ENCODE data around the gene STK32C.
"Not testable (repeated sequence)": the region's sequence is repeated elsewhere in the genome, so short reads cannot be mapped to it uniquely, and the experiment has no call there.

STK32C gene

DNA sequence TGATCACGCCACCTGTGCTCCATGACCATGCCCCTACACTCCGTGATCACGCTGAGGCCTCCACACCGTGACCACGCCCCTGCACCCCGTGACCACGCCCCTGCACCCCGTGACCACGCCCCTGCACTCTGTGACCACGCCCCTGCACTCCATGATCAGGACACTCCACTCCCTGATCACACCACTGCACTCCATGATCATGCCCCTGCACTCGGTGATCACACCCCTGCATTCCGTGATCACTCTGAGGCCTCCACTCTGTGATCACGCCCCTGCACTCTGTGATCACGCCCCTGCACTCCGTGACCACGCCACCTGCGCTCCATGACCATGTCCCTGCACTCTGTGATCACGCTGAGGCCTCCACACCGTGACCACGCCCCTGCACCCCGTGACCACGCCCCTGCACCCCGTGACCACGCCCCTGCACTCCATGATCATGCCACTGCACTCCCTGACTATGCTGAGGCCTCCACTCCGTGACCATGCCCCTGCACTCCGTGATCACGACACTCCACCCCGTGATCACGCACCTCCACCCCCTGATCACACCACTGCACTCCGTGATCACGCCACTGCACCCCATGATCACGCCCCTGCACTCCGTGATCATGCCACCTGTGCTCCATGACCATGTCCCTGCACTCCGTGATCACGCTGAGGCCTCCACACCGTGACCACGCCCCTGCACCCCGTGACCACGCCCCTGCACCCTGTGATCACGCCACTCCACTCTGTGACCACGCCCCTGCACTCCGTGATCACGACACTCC lies 27.7 kb downstream of the STK32C start:
- DNase-seq: no peak

DNA sequence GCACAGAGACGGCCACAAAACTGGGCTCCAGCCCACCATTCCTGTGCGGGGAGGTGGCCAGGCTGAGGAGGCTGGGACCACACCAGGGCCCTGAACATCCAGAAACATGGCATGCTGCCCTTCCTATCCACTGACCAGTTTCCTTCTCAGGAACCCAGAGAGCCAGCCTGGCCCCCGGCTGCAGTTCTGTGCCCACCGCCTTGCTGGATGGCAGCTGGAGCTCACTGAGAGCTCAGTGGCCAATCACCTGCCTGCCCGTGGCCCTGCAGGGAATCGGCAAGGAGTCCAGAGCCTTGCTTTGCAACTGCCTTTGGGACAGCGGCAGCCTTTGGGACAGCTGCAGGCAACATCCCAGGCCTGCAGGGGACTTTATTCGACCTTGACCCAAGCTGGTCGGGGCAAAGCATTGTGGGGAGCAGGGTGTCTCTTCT lies 30.4 kb downstream of the STK32C start:
- DNase-seq: no peak

DNA sequence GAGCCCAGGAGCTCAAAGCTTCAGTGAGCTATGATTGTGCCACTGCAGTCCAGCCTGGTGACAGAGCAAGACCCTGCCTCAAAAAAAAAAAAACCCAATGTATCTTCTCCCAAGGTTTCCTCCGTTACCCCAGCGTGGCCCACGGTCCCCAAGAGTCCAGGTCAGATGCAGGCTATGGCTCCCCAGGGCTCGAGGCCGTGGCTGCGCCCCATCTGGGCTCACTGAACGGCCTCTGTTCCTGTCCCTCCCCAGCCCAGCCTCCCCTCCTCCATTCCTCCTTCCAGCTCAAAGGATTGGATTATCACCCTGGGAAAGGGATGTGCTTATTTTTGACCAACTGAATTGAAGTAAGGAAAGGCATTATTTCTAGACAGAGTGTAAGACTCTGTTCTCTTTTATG lies 31.0 kb downstream of the STK32C start:
- no peak for DNase-seq

DNA sequence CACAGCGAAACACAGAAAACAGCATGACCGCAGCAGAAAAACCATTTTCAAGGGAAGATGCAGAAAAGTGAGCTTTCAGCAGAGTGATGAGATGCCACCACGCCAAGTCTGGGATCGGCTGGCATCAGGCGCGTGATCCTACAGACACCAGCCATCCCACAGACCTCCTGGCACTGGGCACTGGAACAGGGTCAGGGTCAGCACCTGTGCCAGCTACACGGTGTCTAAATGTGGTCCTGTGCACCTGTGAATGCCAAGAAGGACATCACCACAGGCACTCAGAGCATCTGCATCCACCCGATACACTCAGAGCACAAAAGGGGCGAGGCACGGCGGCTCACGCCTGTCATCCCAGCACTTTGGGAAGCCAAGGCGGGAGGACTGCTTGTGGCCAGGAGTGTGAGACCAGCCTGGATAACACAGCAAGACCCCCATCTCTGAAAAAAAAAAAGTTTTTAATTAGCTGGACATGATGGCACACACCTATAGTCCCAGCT lies 31.5 kb downstream of the STK32C start:
- no peak for DNase-seq

DNA sequence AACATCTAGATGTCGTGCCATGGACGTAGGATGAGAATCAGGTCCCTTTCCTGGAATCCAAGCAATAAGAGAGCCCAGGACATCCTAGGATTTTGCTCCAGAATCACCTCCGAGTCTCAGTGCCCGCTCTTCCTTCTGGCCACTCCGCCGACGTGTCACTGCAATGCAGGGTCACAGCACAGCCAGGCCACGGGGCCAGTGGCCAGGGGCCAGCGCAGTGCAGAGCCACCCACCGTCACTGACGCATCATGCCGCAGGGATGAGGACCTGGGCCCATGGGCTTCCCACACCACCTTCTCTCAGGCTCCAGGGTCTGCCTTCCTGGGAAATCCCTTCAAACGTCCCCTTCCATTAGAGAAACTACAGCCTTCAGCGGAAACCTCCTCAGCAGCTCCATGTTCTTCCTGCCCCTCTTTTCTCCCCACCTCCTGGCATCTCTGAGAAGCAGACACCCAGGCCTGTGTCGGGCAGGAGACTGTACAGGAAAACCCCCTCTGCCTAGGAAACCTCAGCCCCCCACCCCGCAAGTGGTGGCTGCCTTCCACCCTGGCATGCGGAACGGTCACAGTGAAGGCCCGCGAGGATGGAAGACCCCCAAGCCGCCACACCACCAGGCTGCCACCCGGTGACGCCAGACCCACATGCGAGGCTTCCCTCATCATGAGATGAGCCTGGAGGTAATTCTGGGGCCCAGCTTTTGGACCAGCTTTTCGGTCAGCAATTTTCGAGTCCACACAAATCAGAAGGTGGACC lies 32.1 kb downstream of the STK32C start:
- no peak for DNase-seq

DNA sequence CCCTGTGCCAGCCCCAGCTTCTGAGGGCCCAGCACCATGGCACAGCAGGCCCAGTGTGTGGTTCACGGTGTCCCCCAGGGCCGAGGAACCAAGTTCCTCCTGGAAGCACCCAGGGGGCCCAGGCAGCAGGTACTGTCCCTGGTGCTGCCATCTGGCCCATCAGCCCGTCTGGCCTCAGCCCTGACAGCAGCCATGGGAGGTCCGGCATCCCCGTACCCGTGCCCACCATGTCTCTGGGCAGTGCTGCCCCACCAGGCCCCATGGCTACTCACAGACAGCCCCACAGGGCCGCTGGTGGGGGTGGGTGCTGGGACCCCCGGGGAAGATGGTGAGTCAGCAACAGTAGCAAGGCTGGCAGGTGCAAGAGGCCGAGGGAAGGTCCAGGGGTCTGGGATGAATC lies 32.8 kb downstream of the STK32C start:
- no peak for DNase-seq

DNA sequence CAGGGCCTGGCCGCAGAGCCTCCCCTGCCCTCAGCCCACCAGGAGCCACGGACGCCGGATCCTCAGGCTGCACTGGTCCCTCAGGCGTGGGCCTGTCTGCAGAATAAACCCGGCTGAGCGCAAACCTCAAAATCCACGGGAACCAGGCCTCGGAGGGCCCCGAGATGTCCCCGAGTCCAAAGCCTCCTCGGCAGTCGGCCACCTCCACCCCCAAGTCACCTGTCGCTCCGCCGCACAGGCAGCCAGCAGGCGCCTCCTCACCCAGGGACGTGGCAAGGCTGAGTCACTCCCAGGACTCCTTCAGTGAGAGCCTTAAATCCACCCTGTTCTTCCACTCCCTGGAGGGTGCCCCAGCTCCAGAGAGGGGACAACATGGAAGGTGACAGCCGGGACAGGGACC lies 33.2 kb downstream of the STK32C start:
- DNase-seq: no peak

DNA sequence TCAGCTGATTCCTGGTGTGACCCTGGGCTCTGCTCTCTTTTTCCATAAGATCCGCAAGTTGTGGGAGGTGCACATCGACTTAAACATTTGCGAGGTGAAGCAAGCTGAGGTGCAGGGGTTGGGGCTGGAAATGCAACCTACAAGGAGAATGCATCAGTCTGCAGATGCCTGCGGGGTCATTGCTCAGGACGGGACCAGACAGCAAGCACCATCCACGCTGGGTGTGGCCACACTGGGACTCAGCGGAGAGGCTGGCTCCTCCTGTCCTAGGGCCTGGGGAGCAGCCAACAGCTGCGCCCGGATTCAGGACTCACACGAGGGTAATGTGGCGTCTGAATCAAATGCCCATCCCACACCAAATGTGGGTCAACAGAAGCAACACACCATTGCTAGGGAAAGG lies 33.8 kb downstream of the STK32C start:
- no peak for DNase-seq

DNA sequence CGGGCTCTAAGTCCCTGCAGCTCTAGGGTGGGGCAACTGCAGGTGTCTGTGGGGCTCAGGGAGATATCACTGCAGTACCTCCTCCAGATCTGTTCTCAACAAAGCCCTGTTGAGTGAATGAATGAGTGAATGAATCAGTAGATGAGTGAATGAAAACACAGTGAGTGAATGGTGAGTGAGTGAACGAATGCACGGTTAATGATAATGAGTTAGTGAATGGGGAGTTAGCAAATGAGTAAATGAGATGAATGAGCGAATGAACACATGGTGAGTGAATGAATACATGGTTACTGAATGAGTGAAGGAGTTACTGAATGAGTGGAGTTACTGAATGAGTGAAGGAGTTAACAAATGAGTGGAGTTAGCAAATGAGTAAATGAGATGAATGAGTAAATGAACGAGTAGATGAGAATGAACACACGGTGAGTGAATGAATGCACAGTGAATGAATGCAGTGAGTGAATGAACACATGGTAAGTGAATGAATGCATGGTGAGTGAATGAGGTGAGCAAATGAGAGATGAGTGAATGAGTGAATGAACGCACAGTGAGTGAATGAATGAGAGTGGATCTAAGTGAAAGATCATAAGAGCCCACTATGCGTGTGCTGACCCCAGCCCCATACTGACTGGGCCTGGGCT lies 34.3 kb downstream of the STK32C start:
- DNase-seq: no peak

DNA sequence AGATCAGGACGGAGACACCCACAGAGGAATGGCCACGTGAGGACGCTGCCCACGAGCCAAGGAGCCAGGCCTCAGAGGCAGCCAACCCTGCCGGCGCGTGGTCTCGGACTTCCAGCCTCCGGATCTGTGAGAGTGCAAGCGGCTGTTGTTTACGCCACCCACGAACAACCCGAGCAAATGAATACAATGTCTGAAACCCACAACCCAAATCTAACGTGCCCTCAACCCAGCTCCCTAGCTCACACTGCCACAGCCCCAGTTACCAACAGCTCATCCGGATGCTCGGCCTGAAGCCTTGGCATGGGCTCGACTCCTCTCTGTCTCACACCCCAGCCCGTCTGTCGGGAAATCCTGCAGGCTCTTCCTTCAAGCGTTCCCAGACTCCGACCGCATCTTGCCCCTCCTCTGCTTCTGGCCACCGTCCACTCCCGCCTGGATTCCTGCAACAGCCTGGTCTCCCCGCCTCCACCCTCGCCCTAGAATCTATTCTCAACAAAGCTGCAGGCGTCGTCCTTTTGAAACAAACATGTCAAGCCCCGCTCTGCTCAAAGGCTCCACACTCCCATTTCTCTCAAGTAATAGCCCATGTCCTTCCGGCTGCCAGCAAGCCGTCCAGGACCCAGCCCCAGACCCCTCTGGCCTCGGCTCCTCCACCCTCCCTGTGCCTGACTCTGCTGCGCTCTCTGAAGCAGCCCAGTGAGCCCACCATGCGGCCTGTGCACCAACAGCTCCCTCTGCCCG lies 35.3 kb downstream of the STK32C start:
- no peak for DNase-seq

DNA sequence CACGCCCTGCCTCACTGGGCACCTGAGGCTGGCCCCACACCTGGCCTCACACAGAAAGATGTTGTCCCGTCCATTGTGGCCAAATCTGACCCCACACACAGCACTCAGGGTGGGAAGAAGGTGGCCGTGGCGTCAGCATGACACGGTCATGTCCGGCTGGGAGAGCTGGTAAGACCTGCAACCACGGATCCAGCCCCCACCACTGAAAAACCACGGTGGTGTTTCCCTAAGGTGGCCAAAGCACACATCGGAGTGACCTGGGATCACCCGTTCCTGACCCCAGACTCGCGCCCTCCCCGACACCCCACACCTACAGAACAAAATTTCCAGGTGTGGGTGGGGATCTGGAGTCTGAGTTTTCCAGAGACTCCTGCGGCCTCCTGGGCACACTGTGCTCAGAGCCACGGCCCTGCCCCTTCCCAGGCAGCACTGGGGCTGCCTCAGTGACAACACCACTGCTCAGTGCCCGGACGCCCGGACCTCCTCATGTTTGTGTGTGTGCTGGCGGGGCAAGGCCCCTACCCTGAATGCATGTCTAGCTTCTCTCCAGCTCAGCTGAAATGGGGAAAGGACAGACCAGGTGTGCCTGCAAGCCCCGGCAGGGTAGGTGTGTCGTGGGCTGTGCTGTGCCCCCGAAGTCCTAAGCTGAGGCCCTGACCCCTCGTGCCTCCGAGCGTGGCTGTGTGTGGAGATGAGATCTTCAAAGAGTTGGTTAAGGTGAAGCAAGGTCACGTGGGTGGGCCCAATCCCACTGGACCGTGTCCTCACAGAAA lies 36.1 kb downstream of the STK32C start:
- DNase-seq: no peak

DNA sequence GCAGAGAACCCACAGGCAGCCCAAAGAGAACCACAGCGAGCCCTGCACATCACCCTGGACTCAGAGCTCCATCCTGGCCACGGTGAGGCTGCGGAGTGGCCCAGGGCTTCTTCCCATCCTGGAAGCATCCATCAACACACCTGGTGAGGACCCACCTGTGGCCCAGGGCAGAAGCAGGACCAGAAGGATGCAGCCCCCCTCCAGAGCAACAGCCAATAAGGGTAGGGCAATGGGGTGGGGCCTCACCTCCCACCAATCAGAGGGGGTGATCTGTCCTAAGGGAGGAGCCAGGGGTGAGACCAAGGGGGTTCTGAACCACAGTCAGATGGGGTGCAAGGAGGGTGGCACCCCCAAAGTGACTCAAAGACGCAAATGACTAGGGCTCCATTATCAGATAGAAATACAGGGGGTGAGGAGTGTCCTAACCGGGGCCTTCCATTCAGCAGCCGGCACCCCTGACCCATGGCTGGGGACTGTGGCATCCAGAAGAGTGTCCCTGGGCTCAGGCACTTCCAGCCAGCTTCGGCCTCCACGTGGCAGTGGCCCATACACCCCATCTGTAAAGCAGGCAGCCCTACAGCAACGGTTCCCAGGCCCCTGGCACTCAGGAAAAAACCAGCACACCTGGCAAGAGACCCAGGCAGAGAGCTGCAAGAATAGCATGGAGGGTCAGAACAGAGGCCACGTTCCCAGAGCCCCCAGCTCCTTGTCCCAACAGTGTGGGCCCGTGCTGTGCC lies 36.9 kb downstream of the STK32C start:
- no peak for DNase-seq

DNA sequence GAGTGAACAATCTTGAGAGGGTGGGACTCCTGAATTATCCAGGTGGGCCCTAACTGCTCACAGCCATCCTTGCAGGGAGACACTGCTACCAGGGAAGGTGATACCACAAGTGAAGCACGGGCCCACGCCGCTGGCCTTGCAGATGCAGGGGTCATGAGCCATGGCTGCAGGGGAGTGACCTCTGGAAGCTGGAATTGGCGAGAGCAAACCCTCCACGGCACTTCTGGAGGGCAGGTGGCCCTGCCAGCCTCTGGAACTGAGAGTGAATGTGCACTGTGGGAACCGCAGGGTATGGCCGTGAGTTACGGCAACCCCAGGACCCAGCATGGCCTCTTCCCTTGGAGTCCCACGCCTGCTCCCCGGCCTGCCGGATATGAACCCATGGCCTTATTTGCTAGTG lies 37.5 kb downstream of the STK32C start:
- no peak for DNase-seq

DNA sequence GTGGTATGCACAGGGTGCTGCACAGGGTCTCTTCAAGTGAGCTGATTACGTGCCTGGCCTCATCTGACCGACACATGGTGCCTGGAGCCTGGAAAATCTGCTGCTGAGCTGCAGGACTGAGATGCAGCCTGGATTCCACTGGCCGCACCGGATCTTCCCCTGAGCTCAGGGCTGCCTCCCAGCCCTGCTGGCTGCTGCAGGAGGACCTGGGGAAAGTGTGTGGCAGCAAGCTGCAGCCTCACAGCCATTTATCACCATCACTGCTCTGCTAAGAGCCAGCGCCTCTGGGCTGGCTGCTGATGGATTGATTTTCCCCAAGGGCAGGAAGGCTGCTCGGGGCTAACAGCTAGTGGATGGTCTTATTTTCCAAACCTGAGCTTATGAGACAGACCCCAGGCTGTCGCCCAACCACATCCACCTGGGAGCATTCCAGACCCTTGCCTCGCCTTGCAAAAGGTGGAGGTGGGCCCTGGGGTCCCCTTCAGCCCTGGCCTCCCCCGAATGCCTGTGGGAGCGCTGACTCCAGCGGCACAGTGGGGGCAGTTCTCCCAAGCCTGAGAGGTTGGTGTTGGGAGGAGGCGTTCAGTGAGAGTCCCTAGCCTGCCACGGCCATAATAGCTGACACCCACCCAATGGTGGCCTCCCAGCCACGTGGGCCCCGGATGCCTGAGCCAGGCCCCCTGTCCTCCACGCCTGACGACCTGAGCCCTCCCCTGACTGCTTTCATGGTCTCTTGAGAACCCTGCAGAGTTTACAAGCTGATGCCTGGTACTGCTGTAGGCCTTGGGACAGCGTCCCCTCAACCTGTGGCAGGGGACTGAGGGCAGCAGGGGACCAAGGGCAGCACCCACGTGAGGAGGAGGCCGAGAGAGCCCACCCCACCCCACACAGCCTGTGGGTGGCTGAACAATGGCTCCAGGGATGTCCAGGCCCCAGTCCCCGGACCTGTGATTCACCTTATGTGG lies 38.2 kb downstream of the STK32C start:
- DNase-seq: no peak

DNA sequence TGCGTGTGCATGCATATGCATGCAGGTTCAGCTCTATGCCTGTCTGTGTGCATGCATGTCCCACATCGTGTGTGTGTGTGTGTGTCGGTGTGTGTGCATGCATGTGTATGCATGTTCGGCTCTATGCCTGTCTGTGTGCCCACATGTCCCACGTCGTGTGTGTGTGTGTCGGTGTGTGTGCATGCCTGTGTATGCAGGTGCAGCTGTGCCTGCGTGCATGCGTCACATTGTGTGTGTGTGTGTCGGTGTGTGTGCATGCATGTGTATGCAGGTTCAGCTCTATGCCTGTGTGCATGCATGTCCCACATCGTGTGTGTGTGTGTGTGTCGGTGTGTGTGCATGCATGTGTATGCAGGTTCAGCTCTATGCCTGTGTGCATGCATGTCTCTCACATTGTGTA lies 39.8 kb downstream of the STK32C start:
- not testable (repeated sequence) for DNase-seq

DNA sequence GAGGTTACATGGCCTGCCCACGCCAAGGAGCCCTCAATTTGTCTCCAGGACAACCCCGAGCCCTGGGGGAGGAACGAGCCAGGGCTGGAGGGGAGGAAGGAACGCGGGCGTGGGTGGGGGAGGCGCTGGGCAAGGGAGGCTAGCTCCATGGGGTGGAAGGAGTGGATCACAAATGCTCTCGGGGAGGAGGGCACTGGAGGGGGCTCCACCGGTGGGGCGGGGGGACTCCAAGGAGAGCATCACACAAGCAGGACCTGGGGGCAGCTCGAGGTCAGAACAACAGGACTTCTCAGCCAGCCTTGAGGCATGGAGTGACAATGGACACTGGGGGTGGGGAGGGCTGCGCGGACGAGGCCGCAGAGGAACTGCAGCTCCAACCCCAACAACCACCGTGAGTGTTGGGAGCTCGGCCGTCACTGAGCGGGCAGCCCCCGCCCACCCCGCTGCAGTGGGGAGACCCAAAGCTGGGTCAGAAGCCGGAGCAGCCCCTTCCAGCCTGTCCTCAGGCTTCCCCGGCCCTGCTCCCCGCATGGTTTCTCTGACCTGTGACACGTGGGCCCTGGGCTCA lies 41.1 kb downstream of the STK32C start:
- no peak for DNase-seq

DNA sequence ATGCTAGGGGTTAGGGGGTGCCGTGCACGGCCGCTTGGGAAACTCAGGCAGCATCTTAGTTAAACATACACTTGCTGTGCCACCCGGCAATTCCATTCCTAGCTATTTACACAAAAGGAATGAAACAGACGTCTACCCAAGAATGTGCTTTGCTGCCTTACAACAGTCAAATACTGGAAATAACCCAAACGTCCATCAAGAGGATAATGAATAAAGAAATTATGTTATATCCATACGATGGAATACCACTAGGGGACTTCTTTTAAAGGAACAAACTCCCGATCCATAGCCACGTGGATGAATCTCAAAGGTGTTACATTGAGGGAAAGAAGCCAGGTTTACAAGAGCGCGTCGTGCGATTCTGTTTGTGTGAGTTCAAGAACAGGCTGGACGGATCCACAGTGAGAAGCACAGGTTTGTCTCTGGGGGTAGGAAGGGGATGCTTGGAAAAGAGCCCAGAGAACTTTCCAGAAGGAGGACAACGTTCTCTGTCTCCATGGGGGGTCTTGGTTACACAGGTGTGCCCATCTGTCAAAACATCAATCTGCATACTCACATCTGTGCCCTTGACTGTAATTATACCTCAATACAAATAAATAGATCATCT lies 41.8 kb downstream of the STK32C start:
- no peak for DNase-seq

DNA sequence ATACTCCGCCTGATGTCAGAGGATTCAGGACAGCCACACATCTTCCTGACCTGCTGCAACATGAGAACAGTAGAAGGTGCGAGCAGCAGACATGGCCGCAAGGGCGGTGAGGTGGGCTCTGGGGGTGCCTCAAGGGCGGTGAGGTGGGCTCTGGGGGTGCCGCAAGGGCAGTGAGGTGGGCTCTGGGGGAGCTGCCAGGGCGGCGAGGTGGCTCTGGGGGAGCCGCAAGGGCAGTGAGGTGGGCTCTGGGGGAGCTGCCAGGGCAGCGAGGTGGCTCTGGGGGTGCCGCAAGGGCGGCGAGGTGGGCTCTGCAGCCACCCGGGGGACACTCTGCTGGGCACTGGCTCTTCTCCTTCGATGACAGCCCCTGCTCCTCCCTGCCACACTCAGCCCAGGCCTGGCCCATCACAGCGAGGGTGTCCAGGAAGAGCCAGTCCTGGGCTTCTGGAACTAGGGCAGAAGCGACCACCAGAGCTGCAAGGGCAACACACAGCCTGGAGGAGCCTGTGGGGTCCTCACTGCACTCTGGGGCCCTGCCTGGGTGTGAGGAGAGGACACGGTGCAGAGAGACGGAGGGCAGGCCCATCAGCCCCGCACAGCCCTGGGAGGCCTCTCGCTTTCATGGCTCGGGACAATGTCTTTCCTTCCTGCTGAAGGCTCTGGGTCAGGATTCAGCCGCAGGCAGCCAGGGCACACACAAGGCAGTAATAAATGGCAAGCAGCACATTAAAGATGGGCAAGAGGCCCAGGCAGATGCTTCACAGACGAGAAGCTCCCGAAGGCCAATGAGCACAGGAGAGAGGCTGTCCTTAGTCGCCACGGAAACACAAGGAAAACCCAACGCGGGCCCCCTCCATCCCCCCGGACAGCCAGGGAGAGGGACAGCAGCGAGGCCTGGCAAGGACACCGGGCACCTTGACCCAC lies 42.5 kb downstream of the STK32C start:
- no peak for DNase-seq

Measured in NCI-H1105 treated with DMSO at 0.1 percent for 48 hours (cell line).